GM12878 (cell line): ENCODE measurements around the gene POLD2. TPM values are rescaled to one million over a fixed set of nuclear protein-coding genes. Genes with fewer than 3 reads are reported as not detected.

Source experiments
- ATAC-seq: fragments of 200-7000 bp; cut with Tn5 transposase; 3 replicates; pipeline ENCODE4 v1.9.1; 2020; ENCODE audit warnings: mild to moderate bottlenecking, moderate library complexity
- BruUV-seq: library from RNA; stranded (reverse); fragments of 400-500 nt; replicated peaks from 2 replicates; lab custom pipeline; 2021; lab: Mats Ljungman, UMichigan
- CTCF ChIA-PET: fragments of 300-600 bp; sonication (Branson Sonifier 250); formaldehyde crosslinking; extraction: SDS; loops from one replicate; lab custom pipeline; 2021; ENCODE audit warnings: inconsistent platforms; lab: Yijun Ruan, JAX
- POLR2A ChIA-PET: fragments of 350-600 bp; formaldehyde crosslinking; extraction: SDS; loops from one replicate; lab custom pipeline; 2021; ENCODE audit warnings: inconsistent platforms; lab: Charles Lee
- RAD21 ChIA-PET: fragments of 300-600 bp; sonication (Branson Sonifier 250); formaldehyde crosslinking; loops from one replicate; lab custom pipeline; 2023; ENCODE audit warnings: antibody characterized with exemption; ENCODE audit not compliant: unreplicated experiment; lab: Charles Lee
- SMC1A ChIA-PET: fragments of 300-600 bp; sonication (Branson Sonifier 250); formaldehyde crosslinking; loops from one replicate; lab custom pipeline; 2023; ENCODE audit not compliant: unreplicated experiment, uncharacterized antibody; lab: Charles Lee
- DNase-seq: peaks from one replicate; pipeline ENCODE4 v3.0.0-alpha.2; 2011; ENCODE audit warnings: low read depth, low spot score
- FAIRE-seq: peaks from 3 replicates; lab custom pipeline; 2011; peaks lifted over from hg19 to GRCh38; lab: Jason Lieb, UNC
- H2AFZ ChIP-seq: 2 replicates; pipeline ENCODE4 v1.6.0; 2011; ENCODE audit warnings: low read depth, low read length, control low read depth; ENCODE audit not compliant: control insufficient read depth
- H3K27ac ChIP-seq: 2 replicates; pipeline ENCODE4 v1.5.1; 2011; ENCODE audit warnings: control low read depth; ENCODE audit not compliant: control insufficient read depth, insufficient read depth
- H3K27me3 ChIP-seq, 2 experiments: replicated peaks in 1 of 2; 2 replicates each; pipeline versions ENCODE4 v1.6.0 to v1.6.1; 2011; ENCODE audit warnings: low read length in 1 of 2; ENCODE audit not compliant: control insufficient read depth in 2 of 2, insufficient read depth in 2 of 2
- H3K36me3 ChIP-seq, 2 experiments: 2 replicates each; pipeline ENCODE4 v1.5.1; 2011; ENCODE audit warnings: low read length in 1 of 2; ENCODE audit not compliant: control insufficient read depth in 2 of 2, insufficient read depth in 2 of 2
- H3K4me1 ChIP-seq: 2 replicates; pipeline ENCODE4 v1.6.1; 2011; ENCODE audit warnings: mild to moderate bottlenecking, low read length, moderate library complexity, mixed read lengths; ENCODE audit not compliant: control insufficient read depth, insufficient read depth
- H3K4me2 ChIP-seq: 2 replicates; pipeline ENCODE4 v1.6.0; 2011; ENCODE audit warnings: control low read depth; ENCODE audit not compliant: control insufficient read depth, insufficient read depth
- H3K4me3 ChIP-seq: fragments of 200-600 bp; sonication (generic); 2 replicates; pipeline ENCODE4 v1.5.1; 2016
- H3K79me2 ChIP-seq: 2 replicates; pipeline ENCODE4 v1.6.0; 2011; ENCODE audit warnings: low read length; ENCODE audit not compliant: control insufficient read depth, insufficient read depth
- H3K9ac ChIP-seq: 2 replicates; pipeline ENCODE4 v1.8.0; 2011; ENCODE audit warnings: low read length, control low read depth, mixed read lengths; ENCODE audit not compliant: control insufficient read depth, insufficient read depth
- H3K9me3 ChIP-seq: replicated peaks from 3 replicates; pipeline ENCODE4 v1.5.1; 2011; ENCODE audit warnings: mild to moderate bottlenecking, low read length; ENCODE audit not compliant: control insufficient read depth, insufficient read depth
- H4K20me1 ChIP-seq: 2 replicates; pipeline ENCODE4 v1.6.0; 2011; ENCODE audit not compliant: control insufficient read depth, insufficient read depth
- CBFB ChIP-seq: IDR thresholded peaks from 2 replicates; pipeline ENCODE4 v1.6.1; 2016; ENCODE audit warnings: antibody characterized with exemption, low read depth
- CREB1 ChIP-seq: IDR thresholded peaks from 2 replicates; pipeline ENCODE4 v1.6.1; 2012; ENCODE audit warnings: low read depth, mild to moderate bottlenecking, inconsistent platforms
- GATAD2B ChIP-seq: fragments of 450-650 bp; conservative IDR thresholded peaks from 2 replicates; pipeline ENCODE4 v1.6.1; 2017; ENCODE audit warnings: low read depth, mild to moderate bottlenecking, moderate library complexity
- IKZF2 ChIP-seq, 2 experiments: fragments of 450-650 bp; IDR thresholded peaks; 2 replicates each; pipeline ENCODE4 v1.6.1; 2017; ENCODE audit warnings: mild to moderate bottlenecking in 2 of 2, moderate library complexity in 2 of 2
- KDM1A ChIP-seq: fragments of 200-600 bp; sonication (generic); IDR thresholded peaks from 2 replicates; pipeline ENCODE4 v1.6.1; 2016; ENCODE audit warnings: borderline replicate concordance
- NRF1 ChIP-seq: conservative IDR thresholded peaks from 2 replicates; pipeline ENCODE4 v1.6.1; 2011; ENCODE audit warnings: mild to moderate bottlenecking, low read depth, low read length, improper control_type of control experiment
- RELA ChIP-seq: fragments of 450-650 bp; IDR thresholded peaks from 2 replicates; pipeline ENCODE4 v1.8.0; 2014; ENCODE audit warnings: borderline replicate concordance; ENCODE audit not compliant: partially characterized antibody
- RUNX3 ChIP-seq: IDR thresholded peaks from 2 replicates; pipeline ENCODE4 v1.6.1; 2012; ENCODE audit warnings: low read length, inconsistent platforms
- SRF ChIP-seq, 2 experiments: IDR thresholded peaks; 2 replicates each; pipeline ENCODE4 v1.6.1; 2011; ENCODE audit warnings: low read depth in 2 of 2, low read length in 2 of 2, mild to moderate bottlenecking in 1 of 2, moderate library complexity in 1 of 2
- WRNIP1 ChIP-seq: IDR thresholded peaks from 2 replicates; pipeline ENCODE4 v1.6.1; 2011; ENCODE audit warnings: low read depth, low read length, improper control_type of control experiment, borderline replicate concordance
- ZNF207 ChIP-seq: fragments of 450-650 bp; IDR thresholded peaks from 2 replicates; pipeline ENCODE4 v1.6.1; 2014; ENCODE audit warnings: antibody characterized with exemption, mild to moderate bottlenecking, borderline replicate concordance
- WGBS: methylation state at CpG from one replicate; pipeline ENCODE4 v1.1.6; 2016; ENCODE audit warnings: low lambda C conversion rate; ENCODE audit not compliant: insufficient replicate concordance, insufficient coverage; ENCODE audit errors: missing lambda C conversion rate; 5-methylcytosine and 5-hydroxymethylcytosine counted together
- in situ Hi-C: fragments of 300-500 bp; cut with MboI; formaldehyde crosslinking; loops from 9 replicates; pipeline ENCODE4 v1.14.3; 2018; ENCODE audit warnings: mixed read lengths
- intact Hi-C: fragments of 100-400 bp; cut with micrococcal nuclease; formaldehyde crosslinking; loops from one replicate; pipeline ENCODE4 v1.14.2; 2022; ENCODE audit not compliant: unreplicated experiment
- polyA plus RNA-seq, 11 experiments: library from polyadenylated mRNA; depleted of rRNA in 4 of 11; unstranded in 6 of 11; stranded (reverse) in 5 of 11; fragments of >200 nt; fragmentation: Nextera tagmentation in 4 of 11; fragmentation: Illumina TruSeq in 1 of 11; extraction: Ambion mirVana in 4 of 11; extraction: Trizol in 1 of 11; gene quantifications; 1 replicate in 1 of 11; 2 replicates in 10 of 11; pipeline versions ENCODE4 v1.2.1 to v1.2.3, GENCODE V29; 2011 to 2016; ENCODE audit warnings: inconsistent platforms in 2 of 11, missing spikeins in 2 of 11, low read depth in 1 of 11
- total RNA-seq, 4 experiments: library from RNA; depleted of rRNA in 3 of 4; stranded (reverse); fragments of >200 nt in 3 of 4; fragmentation: Illumina TruSeq in 1 of 4; extraction: Trizol in 1 of 4; gene quantifications; 2 replicates each; pipeline versions ENCODE4 v1.2.1 to v1.2.3, GENCODE V29; 2013 to 2021
- TF ChIP-seq, protein P1 (sequence below): fragments of 450-650 bp; IDR thresholded peaks from 2 replicates; pipeline ENCODE4 v1.6.1; 2017; ENCODE audit warnings: mild to moderate bottlenecking, moderate library complexity
- TF ChIP-seq, protein P2 (sequence below): fragments of 450-650 bp; formaldehyde crosslinking; IDR thresholded peaks from 2 replicates; pipeline ENCODE4 v1.4.0; 2022; ENCODE audit warnings: mild to moderate bottlenecking, moderate library complexity
- TF ChIP-seq, protein P3 (sequence below): IDR thresholded peaks from 2 replicates; pipeline ENCODE4 v1.6.1; 2012; ENCODE audit warnings: low read depth, low read length, improper control_type of control experiment

Gene POLD2
- total and polyA plus RNA-seq, 10 of the 15 experiments (the other 5 are each of a cell fraction or from before 2014, with no cell fraction given): 19.1 to 287 (median 169) TPM

DNA sequence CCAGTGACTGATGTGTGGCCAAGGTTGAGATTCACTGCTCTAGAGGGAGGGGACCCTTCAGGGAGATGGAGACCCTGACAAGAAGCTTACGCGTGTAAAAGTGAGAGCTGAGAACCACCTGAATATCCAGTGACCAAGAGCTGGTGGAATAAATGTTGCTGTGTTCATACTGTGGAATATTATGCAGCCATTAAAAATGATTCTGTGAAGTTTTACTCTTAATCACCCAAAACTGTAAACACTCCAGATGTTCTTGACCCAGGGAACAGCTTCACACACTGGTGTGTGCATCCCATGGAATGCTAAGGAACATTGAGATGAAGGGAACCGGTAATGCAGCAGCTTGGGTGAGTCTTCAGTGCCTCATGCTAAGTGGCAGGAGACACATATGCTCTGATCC is 36.7 kb downstream of the POLD2 start:
- H3K4me1 ChIP-seq: no peaks in the 10 kb centered on the region
- H3K27me3 ChIP-seq: no peaks in the 10 kb centered on the region
- no peak overlapping the region for H3K4me3 ChIP-seq
- H3K27ac ChIP-seq: no peak overlapping the region
- no TSS peak for BruUV-seq
- H3K9ac ChIP-seq: no peak overlapping the region
- H3K79me2 ChIP-seq: peaks cover 5% of the 10 kb centered on the region
- ChIA-PET POLR2A (no interaction called here), RAD21 (no interaction called here), SMC1A (no interaction called here), CTCF (no interaction called here)
- no peak for TF ChIP-seq IKZF2 (IDR thresholded peaks at IDR 0.05)
- no peak for TF ChIP-seq NRF1
- TF ChIP-seq, protein P1, sequence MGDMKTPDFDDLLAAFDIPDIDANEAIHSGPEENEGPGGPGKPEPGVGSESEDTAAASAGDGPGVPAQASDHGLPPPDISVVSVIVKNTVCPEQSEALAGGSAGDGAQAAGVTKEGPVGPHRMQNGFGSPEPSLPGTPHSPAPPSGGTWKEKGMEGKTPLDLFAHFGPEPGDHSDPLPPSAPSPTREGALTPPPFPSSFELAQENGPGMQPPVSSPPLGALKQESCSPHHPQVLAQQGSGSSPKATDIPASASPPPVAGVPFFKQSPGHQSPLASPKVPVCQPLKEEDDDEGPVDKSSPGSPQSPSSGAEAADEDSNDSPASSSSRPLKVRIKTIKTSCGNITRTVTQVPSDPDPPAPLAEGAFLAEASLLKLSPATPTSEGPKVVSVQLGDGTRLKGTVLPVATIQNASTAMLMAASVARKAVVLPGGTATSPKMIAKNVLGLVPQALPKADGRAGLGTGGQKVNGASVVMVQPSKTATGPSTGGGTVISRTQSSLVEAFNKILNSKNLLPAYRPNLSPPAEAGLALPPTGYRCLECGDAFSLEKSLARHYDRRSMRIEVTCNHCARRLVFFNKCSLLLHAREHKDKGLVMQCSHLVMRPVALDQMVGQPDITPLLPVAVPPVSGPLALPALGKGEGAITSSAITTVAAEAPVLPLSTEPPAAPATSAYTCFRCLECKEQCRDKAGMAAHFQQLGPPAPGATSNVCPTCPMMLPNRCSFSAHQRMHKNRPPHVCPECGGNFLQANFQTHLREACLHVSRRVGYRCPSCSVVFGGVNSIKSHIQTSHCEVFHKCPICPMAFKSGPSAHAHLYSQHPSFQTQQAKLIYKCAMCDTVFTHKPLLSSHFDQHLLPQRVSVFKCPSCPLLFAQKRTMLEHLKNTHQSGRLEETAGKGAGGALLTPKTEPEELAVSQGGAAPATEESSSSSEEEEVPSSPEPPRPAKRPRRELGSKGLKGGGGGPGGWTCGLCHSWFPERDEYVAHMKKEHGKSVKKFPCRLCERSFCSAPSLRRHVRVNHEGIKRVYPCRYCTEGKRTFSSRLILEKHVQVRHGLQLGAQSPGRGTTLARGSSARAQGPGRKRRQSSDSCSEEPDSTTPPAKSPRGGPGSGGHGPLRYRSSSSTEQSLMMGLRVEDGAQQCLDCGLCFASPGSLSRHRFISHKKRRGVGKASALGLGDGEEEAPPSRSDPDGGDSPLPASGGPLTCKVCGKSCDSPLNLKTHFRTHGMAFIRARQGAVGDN: no peak
- TF ChIP-seq ZNF207: no peak
- TF ChIP-seq, protein P2, sequence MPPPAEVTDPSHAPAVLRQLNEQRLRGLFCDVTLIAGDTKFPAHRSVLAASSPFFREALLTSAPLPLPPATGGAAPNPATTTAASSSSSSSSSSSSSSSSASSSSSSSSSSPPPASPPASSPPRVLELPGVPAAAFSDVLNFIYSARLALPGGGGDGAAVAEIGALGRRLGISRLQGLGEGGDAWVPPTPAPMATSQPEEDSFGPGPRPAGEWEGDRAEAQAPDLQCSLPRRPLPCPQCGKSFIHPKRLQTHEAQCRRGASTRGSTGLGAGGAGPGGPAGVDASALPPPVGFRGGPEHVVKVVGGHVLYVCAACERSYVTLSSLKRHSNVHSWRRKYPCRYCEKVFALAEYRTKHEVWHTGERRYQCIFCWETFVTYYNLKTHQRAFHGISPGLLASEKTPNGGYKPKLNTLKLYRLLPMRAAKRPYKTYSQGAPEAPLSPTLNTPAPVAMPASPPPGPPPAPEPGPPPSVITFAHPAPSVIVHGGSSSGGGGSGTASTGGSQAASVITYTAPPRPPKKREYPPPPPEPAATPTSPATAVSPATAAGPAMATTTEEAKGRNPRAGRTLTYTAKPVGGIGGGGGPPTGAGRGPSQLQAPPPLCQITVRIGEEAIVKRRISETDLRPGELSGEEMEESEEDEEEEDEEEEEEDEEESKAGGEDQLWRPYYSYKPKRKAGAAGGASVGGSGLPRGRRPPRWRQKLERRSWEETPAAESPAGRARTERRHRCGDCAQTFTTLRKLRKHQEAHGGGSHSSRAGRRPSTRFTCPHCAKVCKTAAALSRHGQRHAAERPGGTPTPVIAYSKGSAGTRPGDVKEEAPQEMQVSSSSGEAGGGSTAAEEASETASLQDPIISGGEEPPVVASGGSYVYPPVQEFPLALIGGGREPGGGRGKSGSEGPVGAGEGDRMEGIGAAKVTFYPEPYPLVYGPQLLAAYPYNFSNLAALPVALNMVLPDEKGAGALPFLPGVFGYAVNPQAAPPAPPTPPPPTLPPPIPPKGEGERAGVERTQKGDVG (CRISPR knock-in tag): no peak
- no peak for TF ChIP-seq KDM1A
- TF ChIP-seq SRF (IDR thresholded peaks at IDR 0.05; ENCODE audit: low read depth in 2 of 2, low read length in 2 of 2): no peak
- no peak for TF ChIP-seq WRNIP1
- TF ChIP-seq, protein P3, sequence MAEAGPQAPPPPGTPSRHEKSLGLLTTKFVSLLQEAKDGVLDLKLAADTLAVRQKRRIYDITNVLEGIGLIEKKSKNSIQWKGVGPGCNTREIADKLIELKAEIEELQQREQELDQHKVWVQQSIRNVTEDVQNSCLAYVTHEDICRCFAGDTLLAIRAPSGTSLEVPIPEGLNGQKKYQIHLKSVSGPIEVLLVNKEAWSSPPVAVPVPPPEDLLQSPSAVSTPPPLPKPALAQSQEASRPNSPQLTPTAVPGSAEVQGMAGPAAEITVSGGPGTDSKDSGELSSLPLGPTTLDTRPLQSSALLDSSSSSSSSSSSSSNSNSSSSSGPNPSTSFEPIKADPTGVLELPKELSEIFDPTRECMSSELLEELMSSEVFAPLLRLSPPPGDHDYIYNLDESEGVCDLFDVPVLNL: no peak
- no peak for TF ChIP-seq RUNX3
- no peak for TF ChIP-seq GATAD2B
- TF ChIP-seq CREB1: no peak
- no peak for TF ChIP-seq RELA
- TF ChIP-seq CBFB: no peak
- intact Hi-C loops (no loop called here), in situ Hi-C loops (no loop called here)
- ATAC-seq (no peak), DNase-seq (no peak), FAIRE-seq (no peak)
- H3K9me3 ChIP-seq: no peaks in the 10 kb centered on the region
- no peaks in the 10 kb centered on the region for H4K20me1 ChIP-seq
- H3K4me2 ChIP-seq: no peak overlapping the region
- WGBS: 98% methylated on average over 3 of the region's 3 CpGs
- H2AFZ ChIP-seq: no peak overlapping the region
- H3K36me3 ChIP-seq: no peaks in the 10 kb centered on the region
